ENCODE results near the gene FTO. TPM values are rescaled to one million over a fixed set of nuclear protein-coding genes. Genes with fewer than 3 reads are reported as not detected.

Gene FTO
- total RNA-seq, 1 experiment from 2014 or later, result 57.4 TPM

GRCh38 chr16:54153240-54153934, 449.4 kb downstream of the FTO start (continued):
- no peak for TF ChIP-seq TEAD1 (CRISPR knock-in tag; IDR thresholded peaks at IDR 0.05)
- TF ChIP-seq ELF4 (CRISPR knock-in tag; IDR thresholded peaks at IDR 0.05; ENCODE audit: low read depth), result no peak

DNA sequence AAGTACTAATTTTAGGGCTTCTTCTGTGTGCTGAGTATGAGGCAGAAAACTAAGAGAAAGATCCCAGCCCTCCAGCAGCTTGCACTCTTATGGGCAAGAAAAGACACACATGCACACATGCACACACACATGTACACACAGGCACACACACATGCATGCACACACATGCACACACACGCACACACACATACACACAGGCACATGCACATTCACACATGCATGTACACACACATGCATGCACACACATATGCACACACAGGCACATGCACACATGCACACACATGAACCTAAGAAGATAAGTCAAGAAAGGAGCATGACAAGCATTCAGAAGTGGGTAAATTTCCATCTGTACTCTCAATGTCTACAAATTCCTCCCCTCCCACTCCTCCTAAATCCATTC, 452.4 kb downstream of the FTO start:
- Mint-ChIP-seq H3K4me3 (no peak overlapping the region), H3K27me3 (ENCODE audit: low read depth) (no peaks in the 10 kb centered on the region; the same call in 1 of the 2 replicates), H3K36me3 (no peaks in the 10 kb centered on the region; the same call in 1 of the 2 replicates), H3K4me1 (peaks cover 14% of the 10 kb centered on the region), H3K9me3 (peaks cover 15% of the 10 kb centered on the region), H3K27ac (no peak overlapping the region)
- TF ChIP-seq E2F5 (CRISPR knock-in tag; IDR thresholded peaks at IDR 0.05) (no peak), ZNF396 (CRISPR knock-in tag; IDR thresholded peaks at IDR 0.05; ENCODE audit: borderline replicate concordance) (no peak), NFATC4 (CRISPR knock-in tag; IDR thresholded peaks at IDR 0.05) (no peak), HMGA2 (CRISPR knock-in tag; IDR thresholded peaks at IDR 0.05) (no peak), ZNF512 (CRISPR knock-in tag; IDR thresholded peaks at IDR 0.05; ENCODE audit: borderline replicate concordance) (no peak), ZNF232 (CRISPR knock-in tag; IDR thresholded peaks at IDR 0.05) (no peak), FOXP1 (CRISPR knock-in tag; IDR thresholded peaks at IDR 0.05; ENCODE audit: borderline replicate concordance) (no peak), ELF4 (CRISPR knock-in tag; IDR thresholded peaks at IDR 0.05; ENCODE audit: low read depth) (no peak), ESRRA (CRISPR knock-in tag; IDR thresholded peaks at IDR 0.05; ENCODE audit: borderline replicate concordance) (no peak), TEAD1 (CRISPR knock-in tag; IDR thresholded peaks at IDR 0.05) (no peak), ETV6 (CRISPR knock-in tag; IDR thresholded peaks at IDR 0.05) (no peak), TP53 (CRISPR knock-in tag; IDR thresholded peaks at IDR 0.05) (no peak)
- TF ChIP-seq, protein P1, sequence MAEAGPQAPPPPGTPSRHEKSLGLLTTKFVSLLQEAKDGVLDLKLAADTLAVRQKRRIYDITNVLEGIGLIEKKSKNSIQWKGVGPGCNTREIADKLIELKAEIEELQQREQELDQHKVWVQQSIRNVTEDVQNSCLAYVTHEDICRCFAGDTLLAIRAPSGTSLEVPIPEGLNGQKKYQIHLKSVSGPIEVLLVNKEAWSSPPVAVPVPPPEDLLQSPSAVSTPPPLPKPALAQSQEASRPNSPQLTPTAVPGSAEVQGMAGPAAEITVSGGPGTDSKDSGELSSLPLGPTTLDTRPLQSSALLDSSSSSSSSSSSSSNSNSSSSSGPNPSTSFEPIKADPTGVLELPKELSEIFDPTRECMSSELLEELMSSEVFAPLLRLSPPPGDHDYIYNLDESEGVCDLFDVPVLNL (CRISPR knock-in tag; IDR thresholded peaks at IDR 0.05; ENCODE audit: borderline replicate concordance, low read depth), result no peak
- TF ChIP-seq, protein P2, sequence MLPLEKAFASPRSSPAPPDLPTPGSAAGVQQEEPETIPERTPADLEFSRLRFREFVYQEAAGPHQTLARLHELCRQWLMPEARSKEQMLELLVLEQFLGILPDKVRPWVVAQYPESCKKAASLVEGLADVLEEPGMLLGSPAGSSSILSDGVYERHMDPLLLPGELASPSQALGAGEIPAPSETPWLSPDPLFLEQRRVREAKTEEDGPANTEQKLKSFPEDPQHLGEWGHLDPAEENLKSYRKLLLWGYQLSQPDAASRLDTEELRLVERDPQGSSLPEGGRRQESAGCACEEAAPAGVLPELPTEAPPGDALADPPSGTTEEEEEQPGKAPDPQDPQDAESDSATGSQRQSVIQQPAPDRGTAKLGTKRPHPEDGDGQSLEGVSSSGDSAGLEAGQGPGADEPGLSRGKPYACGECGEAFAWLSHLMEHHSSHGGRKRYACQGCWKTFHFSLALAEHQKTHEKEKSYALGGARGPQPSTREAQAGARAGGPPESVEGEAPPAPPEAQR (CRISPR knock-in tag; IDR thresholded peaks at IDR 0.05), result no peak
- TF ChIP-seq, protein P3, sequence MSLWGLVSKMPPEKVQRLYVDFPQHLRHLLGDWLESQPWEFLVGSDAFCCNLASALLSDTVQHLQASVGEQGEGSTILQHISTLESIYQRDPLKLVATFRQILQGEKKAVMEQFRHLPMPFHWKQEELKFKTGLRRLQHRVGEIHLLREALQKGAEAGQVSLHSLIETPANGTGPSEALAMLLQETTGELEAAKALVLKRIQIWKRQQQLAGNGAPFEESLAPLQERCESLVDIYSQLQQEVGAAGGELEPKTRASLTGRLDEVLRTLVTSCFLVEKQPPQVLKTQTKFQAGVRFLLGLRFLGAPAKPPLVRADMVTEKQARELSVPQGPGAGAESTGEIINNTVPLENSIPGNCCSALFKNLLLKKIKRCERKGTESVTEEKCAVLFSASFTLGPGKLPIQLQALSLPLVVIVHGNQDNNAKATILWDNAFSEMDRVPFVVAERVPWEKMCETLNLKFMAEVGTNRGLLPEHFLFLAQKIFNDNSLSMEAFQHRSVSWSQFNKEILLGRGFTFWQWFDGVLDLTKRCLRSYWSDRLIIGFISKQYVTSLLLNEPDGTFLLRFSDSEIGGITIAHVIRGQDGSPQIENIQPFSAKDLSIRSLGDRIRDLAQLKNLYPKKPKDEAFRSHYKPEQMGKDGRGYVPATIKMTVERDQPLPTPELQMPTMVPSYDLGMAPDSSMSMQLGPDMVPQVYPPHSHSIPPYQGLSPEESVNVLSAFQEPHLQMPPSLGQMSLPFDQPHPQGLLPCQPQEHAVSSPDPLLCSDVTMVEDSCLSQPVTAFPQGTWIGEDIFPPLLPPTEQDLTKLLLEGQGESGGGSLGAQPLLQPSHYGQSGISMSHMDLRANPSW (CRISPR knock-in tag; conservative IDR thresholded peaks at IDR 0.05; ENCODE audit: low read depth), result no peak
- TF ChIP-seq, protein P4, sequence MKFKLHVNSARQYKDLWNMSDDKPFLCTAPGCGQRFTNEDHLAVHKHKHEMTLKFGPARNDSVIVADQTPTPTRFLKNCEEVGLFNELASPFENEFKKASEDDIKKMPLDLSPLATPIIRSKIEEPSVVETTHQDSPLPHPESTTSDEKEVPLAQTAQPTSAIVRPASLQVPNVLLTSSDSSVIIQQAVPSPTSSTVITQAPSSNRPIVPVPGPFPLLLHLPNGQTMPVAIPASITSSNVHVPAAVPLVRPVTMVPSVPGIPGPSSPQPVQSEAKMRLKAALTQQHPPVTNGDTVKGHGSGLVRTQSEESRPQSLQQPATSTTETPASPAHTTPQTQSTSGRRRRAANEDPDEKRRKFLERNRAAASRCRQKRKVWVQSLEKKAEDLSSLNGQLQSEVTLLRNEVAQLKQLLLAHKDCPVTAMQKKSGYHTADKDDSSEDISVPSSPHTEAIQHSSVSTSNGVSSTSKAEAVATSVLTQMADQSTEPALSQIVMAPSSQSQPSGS (CRISPR knock-in tag; IDR thresholded peaks at IDR 0.05; ENCODE audit: borderline replicate concordance, low read depth), result no peak
- TF ChIP-seq, protein P5, sequence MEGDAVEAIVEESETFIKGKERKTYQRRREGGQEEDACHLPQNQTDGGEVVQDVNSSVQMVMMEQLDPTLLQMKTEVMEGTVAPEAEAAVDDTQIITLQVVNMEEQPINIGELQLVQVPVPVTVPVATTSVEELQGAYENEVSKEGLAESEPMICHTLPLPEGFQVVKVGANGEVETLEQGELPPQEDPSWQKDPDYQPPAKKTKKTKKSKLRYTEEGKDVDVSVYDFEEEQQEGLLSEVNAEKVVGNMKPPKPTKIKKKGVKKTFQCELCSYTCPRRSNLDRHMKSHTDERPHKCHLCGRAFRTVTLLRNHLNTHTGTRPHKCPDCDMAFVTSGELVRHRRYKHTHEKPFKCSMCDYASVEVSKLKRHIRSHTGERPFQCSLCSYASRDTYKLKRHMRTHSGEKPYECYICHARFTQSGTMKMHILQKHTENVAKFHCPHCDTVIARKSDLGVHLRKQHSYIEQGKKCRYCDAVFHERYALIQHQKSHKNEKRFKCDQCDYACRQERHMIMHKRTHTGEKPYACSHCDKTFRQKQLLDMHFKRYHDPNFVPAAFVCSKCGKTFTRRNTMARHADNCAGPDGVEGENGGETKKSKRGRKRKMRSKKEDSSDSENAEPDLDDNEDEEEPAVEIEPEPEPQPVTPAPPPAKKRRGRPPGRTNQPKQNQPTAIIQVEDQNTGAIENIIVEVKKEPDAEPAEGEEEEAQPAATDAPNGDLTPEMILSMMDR (IDR thresholded peaks at IDR 0.05), result no peak
- DNase-seq (ENCODE audit: low spot score), result no peak
- ChIA-PET POLR2A (no interaction called here), CTCF (no interaction called here)
- no peak for ATAC-seq
